Psoas muscle (tissue), 8 donors: Measurements from ENCODE around the gene SLC14A1. TPM values are rescaled to one million over a fixed set of nuclear protein-coding genes. Genes with fewer than 3 reads are reported as not detected.
"Not testable (repeated sequence)": the region's sequence is repeated elsewhere in the genome, so short reads cannot be mapped to it uniquely, and the experiment has no call there.

Experiments used
- ATAC-seq, 4 donors: fragments of 200-7000 bp; cut with Tn5 transposase; one replicate each; pipeline ENCODE4 v1.9.1; 2020; ENCODE audit warnings: moderate library complexity in 3 of 4, mild to moderate bottlenecking in 2 of 4
- DNase-seq, 2 donors: peaks; one replicate each; pipeline ENCODE4 v3.0.0-alpha.2; 2020
- H3K27ac ChIP-seq: fragments of 200-600 bp; one replicate; pipeline ENCODE4 v1.8.0; 2022
- H3K27me3 ChIP-seq, 3 donors: fragments of 200-600 bp in 1 of 3; one replicate each; pipeline versions ENCODE4 v1.6.1 to v1.8.0; 2013 to 2022; ENCODE audit warnings: low read length in 2 of 3, mild to moderate bottlenecking in 2 of 3, moderate library complexity in 1 of 3; ENCODE audit not compliant: insufficient read depth in 3 of 3
- H3K36me3 ChIP-seq, 2 donors: fragments of 200-600 bp in 1 of 2; one replicate each; pipeline versions ENCODE4 v1.6.1 to v1.8.0; 2013 to 2022; ENCODE audit warnings: low read depth in 1 of 2, mild to moderate bottlenecking in 1 of 2, moderate library complexity in 1 of 2; ENCODE audit not compliant: insufficient read depth in 1 of 2
- H3K4me1 ChIP-seq: fragments of 200-600 bp; one replicate; pipeline ENCODE4 v1.8.0; 2022
- H3K4me3 ChIP-seq: fragments of 200-600 bp; one replicate; pipeline ENCODE4 v1.8.0; 2022; ENCODE audit warnings: mild to moderate bottlenecking
- H3K9me3 ChIP-seq: fragments of 200-600 bp; one replicate; pipeline ENCODE4 v1.8.0; 2022
- CTCF ChIP-seq: fragments of 200-600 bp; IDR thresholded peaks from one replicate; pipeline ENCODE4 v1.8.0; 2022; ENCODE audit warnings: antibody characterized with exemption
- WGBS, 3 donors: extraction: QIAGEN DNeasy Blood & Tissue Kit; methylation state at CpG; one replicate each; pipeline versions ENCODE4 v1.1.6 to v1.1.7; 2013; 5-methylcytosine and 5-hydroxymethylcytosine counted together
- intact Hi-C, 2 donors: fragments of 100-400 bp; cut with DNase I; formaldehyde crosslinking; loops; one replicate each; pipeline versions ENCODE4 v1.11.0 to v1.14.2; 2022
- polyA plus RNA-seq, 3 donors: library from polyadenylated mRNA; stranded (reverse); fragments of 200-250 nt; gene quantifications; one replicate each; pipeline ENCODE4 v1.2.3, GENCODE V29; 2013
- total RNA-seq, 4 donors: library from RNA; stranded (reverse); fragmentation: NEBNext Ultra II Directional in 2 of 4; extraction: Animal tissue kit (Norgen Biotek cat#: 25700) in 2 of 4; gene quantifications; one replicate each; pipeline versions ENCODE4 v1.2.1 to v1.2.4, GENCODE V29; 2021 to 2023
- donor health status: healthy with polysubstance abuse.
- donor health status: DM: no; HTN: no; CAD: no; lungs with moderate emphysema.
- donor health status: Bipolar disorder and iron deficiency.
- donor health status: healthy.
- donor health status: DM: yes; HTN: yes; CAD: no.
- donor health status: DM: no; HTN: no; CAD: no.
- donor health status: DM: no; HTN: no; CAD: no.
- donor health status: DM: yes; HTN: yes; CAD: no.

The SLC14A1 gene
- total and polyA plus RNA-seq, 7 donors: 1.3 to 10.9 (median 4.8) TPM

- Histone ChIP-seq H3K9me3 (no peaks in the 10 kb centered on the region), H3K4me3 (no peak overlapping the region), H3K27ac (no peak overlapping the region), H3K4me1 (peaks cover 8% of the 10 kb centered on the region), H3K36me3 (no peaks in the 10 kb centered on the region), H3K27me3 (no peaks in the 10 kb centered on the region)
- DNase-seq (no peak), ATAC-seq (peak; percentile 28 to 76 (median 58))
- WGBS, 3 donors: 4 to 11% (median 8%) methylated on average over 4 of the region's 4 CpGs
- TF ChIP-seq CTCF: no peak
- intact Hi-C loops: no loop called here
Measured at GRCh38 chr18:45755934-45756333, 32.0 kb downstream of the SLC14A1 start.

GRCh38 chr18:45757005-45757404, 33.0 kb downstream of the SLC14A1 start:
- H3K9me3 ChIP-seq: no peaks in the 10 kb centered on the region
- H3K27me3 ChIP-seq: no peaks in the 10 kb centered on the region
- H3K27ac ChIP-seq: no peak overlapping the region
- WGBS, 3 donors: 72 to 81% (median 78%) methylated on average over 5 of the region's 5 CpGs
- intact Hi-C loops: no loop called here
- peaks cover 8% of the 10 kb centered on the region for H3K4me1 ChIP-seq
- no peak for DNase-seq
- H3K36me3 ChIP-seq: no peaks in the 10 kb centered on the region
- no peak for ATAC-seq
- TF ChIP-seq CTCF: no peak
- H3K4me3 ChIP-seq: no peak overlapping the region

GRCh38 chr18:45757644-45758043, 33.7 kb downstream of the SLC14A1 start:
- H3K4me3 ChIP-seq, H3K9me3 ChIP-seq, DNase-seq, H3K27ac ChIP-seq, H3K27me3 ChIP-seq, H3K36me3 ChIP-seq, H3K4me1 ChIP-seq, ATAC-seq, intact Hi-C loops: not testable (repeated sequence)
- WGBS, 3 donors: 82 to 83% (median 82%) methylated on average over 11 of the region's 11 CpGs

GRCh38 chr18:45760462-45761036, 36.6 kb downstream of the SLC14A1 start:
- ATAC-seq (no peak), DNase-seq (no peak)
- intact Hi-C loops: no loop called here
- Histone ChIP-seq H3K27ac (no peak overlapping the region), H3K9me3 (no peaks in the 10 kb centered on the region), H3K27me3 (no peaks in the 10 kb centered on the region), H3K4me3 (no peak overlapping the region), H3K36me3 (no peaks in the 10 kb centered on the region), H3K4me1 (peaks cover 8% of the 10 kb centered on the region)
- no peak for TF ChIP-seq CTCF
- WGBS, 3 donors: 14 to 18% (median 14%) methylated on average over 5 of the region's 5 CpGs

GRCh38 chr18:45761512-45762114, 37.6 kb downstream of the SLC14A1 start:
- Histone ChIP-seq H3K27me3 (no peaks in the 10 kb centered on the region), H3K27ac (no peak overlapping the region), H3K4me3 (no peak overlapping the region), H3K36me3 (no peaks in the 10 kb centered on the region), H3K9me3 (no peaks in the 10 kb centered on the region), H3K4me1 (no peaks in the 10 kb centered on the region)
- no peak for DNase-seq
- WGBS, 3 donors: 50 to 58% (median 58%) methylated on average over 6 of the region's 6 CpGs
- intact Hi-C loops: no loop called here
- no peak for ATAC-seq
- TF ChIP-seq CTCF: no peak
